ENCODE measurements around the gene MYL10.

GRCh38 chr7:101602082-101602481, 27.0 kb downstream of the MYL10 start:
- TF ChIP-seq JUN (IDR thresholded peaks at IDR 0.05; ENCODE audit: borderline replicate concordance, insufficient read depth, insufficient read length, low read depth) (no peak), POLR2AphosphoS5 (IDR thresholded peaks at IDR 0.05; ENCODE audit: insufficient read depth, low read depth, low read length) (no peak), CTCF (IDR thresholded peaks at IDR 0.05; ENCODE audit: extremely low read depth in 1 of 2, insufficient read depth in 1 of 2, low read depth in 1 of 2, low read length in 2 of 2) (no peak), EZH2 (IDR thresholded peaks at IDR 0.05; ENCODE audit: borderline replicate concordance, low read depth, low read length, severe bottlenecking) (no peak), FOS (IDR thresholded peaks at IDR 0.05; ENCODE audit: borderline replicate concordance, insufficient read depth, low read length) (no peak)

Data from endothelial cell of umbilical vein (primary cell).